Ecto neural progenitor cell (in vitro differentiated cells): Measurements from ENCODE around the gene RBAK.
"Not testable (repeated sequence)": the region's sequence is repeated elsewhere in the genome, so short reads cannot be mapped to it uniquely, and the experiment has no call there.

Source experiments
- DNase-seq: peaks from one replicate; pipeline ENCODE4 v3.0.0-alpha.2; 2018; ENCODE audit warnings: low spot score

RBAK gene

GRCh38 chr7:5051731-5052130, 6.1 kb downstream of the RBAK start:
- not testable (repeated sequence) for DNase-seq

- no peak for DNase-seq
Observed at GRCh38 chr7:5053175-5053574, 7.5 kb downstream of the RBAK start.

- no peak for DNase-seq
Observed at GRCh38 chr7:5063698-5064097, 18.0 kb downstream of the RBAK start.

- DNase-seq = no peak
Observed at GRCh38 chr7:5064391-5065106, 18.9 kb downstream of the RBAK start.

- no peak for DNase-seq
Observed at GRCh38 chr7:5065107-5065407, 19.4 kb downstream of the RBAK start.

- no peak for DNase-seq
Observed at GRCh38 chr7:5068521-5068920, 22.9 kb downstream of the RBAK start.

- no peak for DNase-seq
Observed at GRCh38 chr7:5070206-5070605, 24.5 kb downstream of the RBAK start.

- DNase-seq = not testable (repeated sequence)
Observed at GRCh38 chr7:5075187-5075586, 29.5 kb downstream of the RBAK start.

GRCh38 chr7:5077740-5078139, 32.1 kb downstream of the RBAK start:
- no peak for DNase-seq

- DNase-seq = no peak
Observed at GRCh38 chr7:5082806-5083205, 37.1 kb downstream of the RBAK start.

- no peak for DNase-seq
Observed at GRCh38 chr7:5083311-5083711, 37.7 kb downstream of the RBAK start.

- no peak for DNase-seq
Observed at GRCh38 chr7:5086256-5086655, 40.6 kb downstream of the RBAK start.

GRCh38 chr7:5088228-5088833, 42.7 kb downstream of the RBAK start:
- not testable (repeated sequence) for DNase-seq

- DNase-seq = no peak
Observed at GRCh38 chr7:5088906-5089305, 43.2 kb downstream of the RBAK start.

GRCh38 chr7:5093948-5094347, 48.3 kb downstream of the RBAK start:
- DNase-seq = no peak

- DNase-seq = no peak
Observed at GRCh38 chr7:5094641-5095040, 49.0 kb downstream of the RBAK start.

- DNase-seq = no peak
Observed at GRCh38 chr7:5116359-5116758, 70.7 kb downstream of the RBAK start.

- no peak for DNase-seq
Observed at GRCh38 chr7:5117095-5117970, 71.7 kb downstream of the RBAK start.
